Right lobe of liver (tissue), 4 donors: ENCODE measurements around the gene SCGB2B2.

Experiments
- POLR2A ChIP-seq: fragments of 450-650 bp; IDR thresholded peaks from one replicate; pipeline ENCODE4 v1.6.1; 2017; ENCODE audit warnings: antibody characterized with exemption, mild to moderate bottlenecking
- TF ChIP-seq, protein P1 (sequence below), 4 donors: fragments of 200-600 bp in 3 of 4; fragments of 450-650 bp in 1 of 4; IDR thresholded peaks; one replicate each; pipeline versions ENCODE4 v1.5.1 to v1.8.0; 2016 to 2022; ENCODE audit warnings: antibody characterized with exemption in 4 of 4, mild to moderate bottlenecking in 2 of 4
- donor health status: DM: no; HTN: no; CAD: no.
- donor health status: DM: no; HTN: no; CAD: no.
- donor health status: DM: no; HTN: yes; CAD: no.

DNA sequence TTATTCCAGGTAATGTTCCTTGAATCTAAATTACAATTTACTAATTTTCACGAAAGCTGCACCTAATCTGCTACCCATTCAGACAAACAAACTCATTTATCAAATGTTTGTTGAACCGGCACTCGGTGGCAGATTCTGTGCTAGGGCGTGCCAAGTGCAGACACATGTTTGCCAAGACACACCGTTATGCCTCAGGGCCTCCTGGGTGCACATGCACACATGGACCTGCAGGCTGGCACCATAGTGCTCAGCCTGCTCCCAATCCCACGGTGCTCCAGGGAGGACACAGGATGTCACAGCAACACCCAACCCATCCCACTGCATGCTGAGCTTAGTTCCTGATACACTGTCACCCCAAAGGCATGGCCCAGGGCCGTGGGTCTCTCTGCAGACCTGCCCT, 7.7 kb downstream of the SCGB2B2 start:
- TF ChIP-seq, protein P1, sequence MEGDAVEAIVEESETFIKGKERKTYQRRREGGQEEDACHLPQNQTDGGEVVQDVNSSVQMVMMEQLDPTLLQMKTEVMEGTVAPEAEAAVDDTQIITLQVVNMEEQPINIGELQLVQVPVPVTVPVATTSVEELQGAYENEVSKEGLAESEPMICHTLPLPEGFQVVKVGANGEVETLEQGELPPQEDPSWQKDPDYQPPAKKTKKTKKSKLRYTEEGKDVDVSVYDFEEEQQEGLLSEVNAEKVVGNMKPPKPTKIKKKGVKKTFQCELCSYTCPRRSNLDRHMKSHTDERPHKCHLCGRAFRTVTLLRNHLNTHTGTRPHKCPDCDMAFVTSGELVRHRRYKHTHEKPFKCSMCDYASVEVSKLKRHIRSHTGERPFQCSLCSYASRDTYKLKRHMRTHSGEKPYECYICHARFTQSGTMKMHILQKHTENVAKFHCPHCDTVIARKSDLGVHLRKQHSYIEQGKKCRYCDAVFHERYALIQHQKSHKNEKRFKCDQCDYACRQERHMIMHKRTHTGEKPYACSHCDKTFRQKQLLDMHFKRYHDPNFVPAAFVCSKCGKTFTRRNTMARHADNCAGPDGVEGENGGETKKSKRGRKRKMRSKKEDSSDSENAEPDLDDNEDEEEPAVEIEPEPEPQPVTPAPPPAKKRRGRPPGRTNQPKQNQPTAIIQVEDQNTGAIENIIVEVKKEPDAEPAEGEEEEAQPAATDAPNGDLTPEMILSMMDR (IDR thresholded peaks at IDR 0.05): no peak
- TF ChIP-seq POLR2A: no peak
